ENCODE results near the gene LONRF3.
A peak's percentile ranks its signal among the peaks of the same experiment; 100 is the strongest.

LONRF3 gene

GRCh38 chrX:118974088-118974907 is at the start of gene LONRF3:
TSS of gene LONRF3 (plus strand) at chrX:118974618. CDS start at chrX:118974781, 163 bp downstream.
- Histone ChIP-seq H3K27me3 (replicated peaks; ENCODE audit: control insufficient read depth, insufficient read depth, low read length) (peaks cover 1% of the 10 kb centered on the region; the same call in 1 of the 2 replicates), H3K4me3 (replicated peaks; ENCODE audit: low read depth, low read length) (no peak within 1 kb of the TSS), H3K36me3 (ENCODE audit: control insufficient read depth, insufficient read depth, low read length) (no peaks in the 10 kb centered on the region)
- DNase-seq (ENCODE audit: extremely low read depth, insufficient read length) = peak; percentile 2
- TF ChIP-seq CTCF (IDR thresholded peaks at IDR 0.05; ENCODE audit: insufficient read depth, low read length, poor library complexity, severe bottlenecking) = no peak

- Histone ChIP-seq H3K4me3 (replicated peaks; ENCODE audit: low read depth, low read length) (no peak overlapping the region), H3K36me3 (ENCODE audit: control insufficient read depth, insufficient read depth, low read length) (no peaks in the 10 kb centered on the region), H3K27me3 (replicated peaks; ENCODE audit: control insufficient read depth, insufficient read depth, low read length) (no peaks in the 10 kb centered on the region)
- TF ChIP-seq CTCF (IDR thresholded peaks at IDR 0.05; ENCODE audit: insufficient read depth, low read length, poor library complexity, severe bottlenecking) = no peak
- DNase-seq (ENCODE audit: extremely low read depth, insufficient read length) = no peak
These were observed 46.3 kb upstream of the LONRF3 start for GRCh38 chrX:118928151-118928550.

- H3K36me3 ChIP-seq (ENCODE audit: control insufficient read depth, insufficient read depth, low read length) = no peaks in the 10 kb centered on the region
- no peaks in the 10 kb centered on the region for H3K27me3 ChIP-seq (replicated peaks; ENCODE audit: control insufficient read depth, insufficient read depth, low read length)
- H3K4me3 ChIP-seq (replicated peaks; ENCODE audit: low read depth, low read length) = no peak overlapping the region
- no peak for DNase-seq (ENCODE audit: extremely low read depth, insufficient read length)
- no peak for TF ChIP-seq CTCF (IDR thresholded peaks at IDR 0.05; ENCODE audit: insufficient read depth, low read length, poor library complexity, severe bottlenecking)
These were observed 39.1 kb upstream of the LONRF3 start for GRCh38 chrX:118935352-118935751.

- DNase-seq (ENCODE audit: extremely low read depth, insufficient read length) = no peak
- no peak for TF ChIP-seq CTCF (IDR thresholded peaks at IDR 0.05; ENCODE audit: insufficient read depth, low read length, poor library complexity, severe bottlenecking)
- H3K27me3 ChIP-seq (replicated peaks; ENCODE audit: control insufficient read depth, insufficient read depth, low read length) = no peaks in the 10 kb centered on the region
- no peak overlapping the region for H3K4me3 ChIP-seq (replicated peaks; ENCODE audit: low read depth, low read length)
- no peaks in the 10 kb centered on the region for H3K36me3 ChIP-seq (ENCODE audit: control insufficient read depth, insufficient read depth, low read length)
These were observed 33.3 kb upstream of the LONRF3 start for GRCh38 chrX:118941147-118941546.

- no peaks in the 10 kb centered on the region for H3K27me3 ChIP-seq (replicated peaks; ENCODE audit: control insufficient read depth, insufficient read depth, low read length)
These were observed 31.3 kb upstream of the LONRF3 start for GRCh38 chrX:118943102-118943501.

More at GRCh38 chrX:118943102-118943501, 31.3 kb upstream of the LONRF3 start:
- TF ChIP-seq CTCF (IDR thresholded peaks at IDR 0.05; ENCODE audit: insufficient read depth, low read length, poor library complexity, severe bottlenecking) = no peak
- Histone ChIP-seq H3K36me3 (ENCODE audit: control insufficient read depth, insufficient read depth, low read length) (no peaks in the 10 kb centered on the region), H3K4me3 (replicated peaks; ENCODE audit: low read depth, low read length) (no peak overlapping the region)
- DNase-seq (ENCODE audit: extremely low read depth, insufficient read length) = no peak
